K562 (cell line): ENCODE measurements around the gene MPRIP. TPM values are rescaled to one million over a fixed set of nuclear protein-coding genes. Genes with fewer than 3 reads are reported as not detected.

ENCODE experiments used
- CEBPG ChIP-seq, 3 experiments: fragments of 200-800 bp in 1 of 3; sonication (Bioruptor generic) in 1 of 3; sonication (generic) in 1 of 3; formaldehyde crosslinking in 1 of 3; IDR thresholded peaks in 2 of 3; conservative IDR thresholded peaks in 1 of 3; 2 replicates each; pipeline versions ENCODE4 v1.6.1 to v1.8.0; 2016 to 2022; ENCODE audit warnings: missing compliant biosample characterization in 2 of 3, missing genetic modification characterization in 2 of 3, mild to moderate bottlenecking in 1 of 3, missing genetic modification reagents in 1 of 3
- DNMT1 ChIP-seq: fragments of 450-650 bp; IDR thresholded peaks from 2 replicates; pipeline ENCODE4 v1.6.1; 2016; ENCODE audit warnings: antibody characterized with exemption, mild to moderate bottlenecking
- ILK ChIP-seq: fragments of 450-650 bp; IDR thresholded peaks from 2 replicates; pipeline ENCODE4 v1.6.1; 2016; ENCODE audit warnings: missing genetic modification characterization, low read depth, mild to moderate bottlenecking, missing compliant biosample characterization, moderate library complexity, borderline replicate concordance
- KDM4B ChIP-seq, 2 experiments: fragments of 450-650 bp in 1 of 2; sonication (generic) in 1 of 2; IDR thresholded peaks; 2 replicates each; pipeline ENCODE4 v1.6.1; 2016 to 2017; ENCODE audit warnings: borderline replicate concordance in 2 of 2, antibody characterized with exemption in 1 of 2, low read depth in 1 of 2, mild to moderate bottlenecking in 1 of 2
- MBD1 ChIP-seq: fragments of 250-450 bp; sonication (Bioruptor Pico); IDR thresholded peaks from 2 replicates; pipeline ENCODE4 v1.8.0; 2022; ENCODE audit warnings: inconsistent platforms
- PHB ChIP-seq: fragments of 250-450 bp; sonication (Bioruptor Pico); IDR thresholded peaks from 2 replicates; pipeline ENCODE4 v1.5.0; 2021
- POLR3A ChIP-seq: IDR thresholded peaks from 2 replicates; pipeline ENCODE4 v1.6.1; 2011; ENCODE audit warnings: borderline replicate concordance, mild to moderate bottlenecking, moderate library complexity; ENCODE audit not compliant: insufficient read length, insufficient read depth; ENCODE audit errors: extremely low read depth
- POU5F1 ChIP-seq: fragments of 150-350 bp; IDR thresholded peaks from 2 replicates; pipeline ENCODE4 v1.6.1; 2014; ENCODE audit warnings: borderline replicate concordance, low read length, low read depth, mild to moderate bottlenecking; ENCODE audit not compliant: partially characterized antibody
- TCF3 ChIP-seq: sonication (generic); formaldehyde crosslinking; IDR thresholded peaks from 2 replicates; pipeline ENCODE4 v1.4.0; 2020; ENCODE audit warnings: mild to moderate bottlenecking, missing genetic modification reagents
- U2AF1 ChIP-seq: fragments of 200-400 bp; formaldehyde crosslinking; optimal IDR thresholded peaks from 2 replicates; pipeline ENCODE3; 2017; ENCODE audit warnings: mild to moderate bottlenecking, low read depth, low read length, moderate library complexity
- ZNF143 ChIP-seq: sonication (generic); formaldehyde crosslinking; IDR thresholded peaks from 2 replicates; pipeline ENCODE4 v1.9.0; 2022; ENCODE audit warnings: mild to moderate bottlenecking, missing genetic modification reagents
- ZNF785 ChIP-seq: fragments of 250-450 bp; sonication (Bioruptor Pico); IDR thresholded peaks from 2 replicates; pipeline ENCODE4 v1.4.0; 2020; ENCODE audit warnings: mild to moderate bottlenecking
- polyA plus RNA-seq, 8 experiments: library from polyadenylated mRNA; depleted of rRNA in 4 of 8; stranded (reverse) in 5 of 8; unstranded in 3 of 8; fragments of >200 nt; fragmentation: Nextera tagmentation in 2 of 8; fragmentation: Illumina TruSeq in 1 of 8; extraction: Ambion mirVana in 2 of 8; extraction: Trizol in 1 of 8; gene quantifications; 2 replicates each; pipeline versions ENCODE4 v1.2.1 to v1.2.3, GENCODE V29; 2011 to 2014; ENCODE audit warnings: inconsistent platforms in 1 of 8, missing spikeins in 1 of 8
- total RNA-seq, 7 experiments: library from RNA; depleted of rRNA in 6 of 7; stranded (reverse); fragments of >200 nt in 6 of 7; fragmentation: Illumina TruSeq in 2 of 7; extraction: Trizol in 2 of 7; gene quantifications; 2 replicates each; pipeline versions ENCODE4 v1.2.1 to v1.2.3, GENCODE V29; 2011 to 2021; ENCODE audit warnings: low replicate concordance in 1 of 7
- TF ChIP-seq, protein P1 (sequence below), 2 experiments: fragments of 150-350 bp in 1 of 2; IDR thresholded peaks; 2 replicates each; pipeline ENCODE4 v1.6.1; 2012 to 2016; ENCODE audit warnings: low read depth in 2 of 2, low read length in 2 of 2, mild to moderate bottlenecking in 1 of 2, moderate library complexity in 1 of 2

The MPRIP gene
- total and polyA plus RNA-seq, 9 of the 15 experiments (the other 6 are each of a cell fraction or from before 2014, with no cell fraction given), result 10.0 to 72.6 (median 30.1) TPM

DNA sequence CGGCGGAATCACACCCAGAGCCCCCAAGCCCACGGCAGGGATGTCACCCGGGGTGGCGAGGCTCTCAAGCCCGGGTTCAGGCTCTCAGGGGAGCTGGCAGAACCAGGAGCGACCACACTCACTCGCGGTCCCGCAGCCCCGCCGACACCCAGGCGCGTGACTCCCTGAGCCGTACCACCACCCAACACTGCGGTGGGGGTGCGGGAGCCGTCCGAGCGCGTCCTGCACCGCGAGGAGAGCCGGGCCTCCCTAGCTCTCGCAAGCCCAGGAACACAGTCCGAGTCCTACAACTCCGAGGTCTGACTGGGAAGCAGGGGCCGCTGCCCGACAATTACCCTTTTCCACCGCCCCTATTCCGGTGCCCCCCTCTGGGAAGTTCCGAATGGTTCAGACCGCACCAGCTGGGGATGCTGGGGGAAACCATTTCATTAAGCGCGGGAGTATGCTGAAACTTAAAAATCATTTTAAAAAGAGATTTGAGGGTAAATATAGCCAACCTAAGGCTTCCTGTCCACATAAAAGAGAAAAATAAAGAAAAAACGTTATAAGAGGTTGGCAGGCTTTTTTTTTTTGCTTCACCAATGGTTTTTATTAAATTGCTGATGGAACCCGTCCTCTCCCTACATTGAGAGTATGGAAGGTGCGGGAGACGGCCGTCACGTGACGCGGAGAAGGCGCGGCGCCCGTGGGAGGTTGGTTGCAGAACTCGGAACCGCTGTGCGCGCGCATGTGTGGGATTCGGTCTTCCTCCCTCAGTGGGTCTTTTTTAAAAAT, 195.0 kb downstream of the MPRIP start, which contains the start of gene FLCN (continued):
- TF ChIP-seq, protein P1, sequence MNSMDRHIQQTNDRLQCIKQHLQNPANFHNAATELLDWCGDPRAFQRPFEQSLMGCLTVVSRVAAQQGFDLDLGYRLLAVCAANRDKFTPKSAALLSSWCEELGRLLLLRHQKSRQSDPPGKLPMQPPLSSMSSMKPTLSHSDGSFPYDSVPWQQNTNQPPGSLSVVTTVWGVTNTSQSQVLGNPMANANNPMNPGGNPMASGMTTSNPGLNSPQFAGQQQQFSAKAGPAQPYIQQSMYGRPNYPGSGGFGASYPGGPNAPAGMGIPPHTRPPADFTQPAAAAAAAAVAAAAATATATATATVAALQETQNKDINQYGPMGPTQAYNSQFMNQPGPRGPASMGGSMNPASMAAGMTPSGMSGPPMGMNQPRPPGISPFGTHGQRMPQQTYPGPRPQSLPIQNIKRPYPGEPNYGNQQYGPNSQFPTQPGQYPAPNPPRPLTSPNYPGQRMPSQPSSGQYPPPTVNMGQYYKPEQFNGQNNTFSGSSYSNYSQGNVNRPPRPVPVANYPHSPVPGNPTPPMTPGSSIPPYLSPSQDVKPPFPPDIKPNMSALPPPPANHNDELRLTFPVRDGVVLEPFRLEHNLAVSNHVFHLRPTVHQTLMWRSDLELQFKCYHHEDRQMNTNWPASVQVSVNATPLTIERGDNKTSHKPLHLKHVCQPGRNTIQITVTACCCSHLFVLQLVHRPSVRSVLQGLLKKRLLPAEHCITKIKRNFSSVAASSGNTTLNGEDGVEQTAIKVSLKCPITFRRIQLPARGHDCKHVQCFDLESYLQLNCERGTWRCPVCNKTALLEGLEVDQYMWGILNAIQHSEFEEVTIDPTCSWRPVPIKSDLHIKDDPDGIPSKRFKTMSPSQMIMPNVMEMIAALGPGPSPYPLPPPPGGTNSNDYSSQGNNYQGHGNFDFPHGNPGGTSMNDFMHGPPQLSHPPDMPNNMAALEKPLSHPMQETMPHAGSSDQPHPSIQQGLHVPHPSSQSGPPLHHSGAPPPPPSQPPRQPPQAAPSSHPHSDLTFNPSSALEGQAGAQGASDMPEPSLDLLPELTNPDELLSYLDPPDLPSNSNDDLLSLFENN (IDR thresholded peaks at IDR 0.05; ENCODE audit: low read depth in 2 of 2, low read length in 2 of 2), result no peak
- no peak for TF ChIP-seq ZNF785 (CRISPR knock-in tag)
- no peak for TF ChIP-seq TCF3 (CRISPR knock-in tag)
- TF ChIP-seq ZNF143, result no peak
- no peak for TF ChIP-seq KDM4B (IDR thresholded peaks at IDR 0.05; ENCODE audit: borderline replicate concordance in 2 of 2, low read depth in 1 of 2)
- no peak for TF ChIP-seq U2AF1
- TF ChIP-seq CEBPG (CRISPR knock-in tag; IDR thresholded peaks at IDR 0.05), result no peak
- TF ChIP-seq CEBPG (tag; conservative IDR thresholded peaks at IDR 0.05 in 1 of 2, IDR thresholded peaks at IDR 0.05 in 1 of 2), result peak in 1 of 2 experiments; percentile 14; a peak in 1 of 4 replicates
- TF ChIP-seq MBD1, result no peak
- TF ChIP-seq PHB (CRISPR knock-in tag), result peak; percentile 90; the same call in 1 of the 2 replicates
- TF ChIP-seq POLR3A, result no peak
- TF ChIP-seq ILK, result no peak
- TF ChIP-seq POU5F1, result no peak
- no peak for TF ChIP-seq DNMT1
